GM21515 (cell line): Measurements from ENCODE around the gene RBMS1.

Experiments
- ATAC-seq: cut with Tn5 transposase; IDR thresholded peaks from one replicate; pipeline ENCODE4 v1.9.1; 2021; ENCODE audit not compliant: unreplicated experiment

Gene RBMS1

GRCh38 chr2:160365716-160366367 is 127.8 kb downstream of the RBMS1 start:
- no peak for ATAC-seq

- ATAC-seq: no peak
Measured at GRCh38 chr2:160364364-160364763, 129.2 kb downstream of the RBMS1 start.

DNA sequence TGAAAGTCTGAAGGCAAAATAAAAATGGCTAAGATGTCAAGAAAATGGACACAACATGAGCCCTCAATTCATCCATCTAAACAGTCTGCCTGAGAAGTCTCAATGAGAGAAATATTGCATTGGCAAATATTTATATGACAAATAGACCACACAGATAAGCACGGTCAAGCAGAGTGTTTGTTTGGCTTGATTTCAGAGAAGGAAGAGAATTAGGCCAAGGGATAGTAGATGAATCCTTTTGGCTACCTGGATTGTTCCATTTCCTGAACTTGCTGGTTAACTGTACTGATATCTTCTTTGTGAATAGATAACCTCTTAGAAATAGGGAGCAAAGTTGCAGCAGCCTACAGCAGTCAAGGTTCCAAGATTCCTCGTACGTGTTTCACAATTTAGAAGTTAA is 129.6 kb downstream of the RBMS1 start:
- ATAC-seq: no peak

DNA sequence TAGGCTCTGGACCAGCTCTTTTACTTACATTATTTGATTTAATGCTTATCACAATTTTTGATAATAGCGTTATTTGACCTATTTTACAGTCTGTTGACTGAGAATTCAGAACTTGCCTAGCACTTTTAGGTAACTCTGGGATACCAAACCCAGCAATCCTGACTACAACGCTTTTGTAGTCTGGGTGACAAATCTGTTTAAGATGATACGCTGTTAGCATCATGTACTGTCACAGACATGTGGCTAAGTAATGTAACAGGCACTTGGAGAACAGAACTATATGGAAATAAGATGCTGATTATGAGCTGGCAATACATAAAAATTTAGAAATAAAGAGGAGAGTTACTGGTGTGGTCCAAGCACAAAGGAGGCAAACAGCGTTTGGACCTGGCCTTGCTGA is 130.6 kb downstream of the RBMS1 start:
- ATAC-seq: no peak

DNA sequence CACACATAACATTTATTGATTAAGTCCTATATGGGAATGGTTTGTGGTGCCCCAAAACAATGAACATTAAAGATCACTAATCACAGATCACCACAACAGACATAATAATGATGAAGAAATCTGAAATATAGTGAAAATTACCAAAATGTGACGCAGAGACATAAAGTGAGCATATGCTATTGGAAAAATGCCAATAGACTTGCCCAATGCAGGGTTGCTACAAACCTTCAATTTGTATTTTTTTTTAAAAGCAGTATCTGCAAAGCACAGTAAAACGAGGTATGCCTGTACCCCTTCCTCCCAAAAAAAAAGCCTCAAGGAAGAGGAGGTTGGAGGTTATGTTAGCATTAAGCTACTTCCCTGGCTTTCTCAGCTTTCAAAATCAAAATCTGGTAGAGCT is 131.1 kb downstream of the RBMS1 start:
- no peak for ATAC-seq

GRCh38 chr2:160362018-160362417 is 131.6 kb downstream of the RBMS1 start:
- no peak for ATAC-seq

- ATAC-seq: no peak
Measured at GRCh38 chr2:160360089-160360757, 133.4 kb downstream of the RBMS1 start.

GRCh38 chr2:160358046-160358445 is 135.6 kb downstream of the RBMS1 start:
- ATAC-seq: no peak

DNA sequence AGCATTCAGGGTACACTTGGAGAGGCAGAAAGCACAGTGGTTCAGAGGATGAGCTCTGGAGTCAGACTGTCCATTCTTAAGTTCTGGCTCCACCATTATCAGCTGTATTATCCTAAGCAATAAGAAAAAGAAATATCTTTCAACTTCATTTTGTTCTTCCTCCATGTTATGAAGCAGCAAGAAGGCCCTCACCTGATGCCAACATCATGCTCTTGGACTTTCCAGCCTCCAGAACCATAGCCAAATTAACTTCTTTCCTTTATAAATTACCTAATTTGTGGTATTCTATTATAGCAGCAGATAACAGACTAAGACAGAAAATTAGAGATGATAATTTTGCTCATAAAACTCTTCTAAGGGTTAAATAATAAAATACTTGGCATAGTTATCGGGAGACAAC is 137.1 kb downstream of the RBMS1 start:
- ATAC-seq: no peak

- ATAC-seq: no peak
Measured at GRCh38 chr2:160355080-160355479, 138.5 kb downstream of the RBMS1 start.

GRCh38 chr2:160354677-160355076 is 138.9 kb downstream of the RBMS1 start:
- no peak for ATAC-seq

DNA sequence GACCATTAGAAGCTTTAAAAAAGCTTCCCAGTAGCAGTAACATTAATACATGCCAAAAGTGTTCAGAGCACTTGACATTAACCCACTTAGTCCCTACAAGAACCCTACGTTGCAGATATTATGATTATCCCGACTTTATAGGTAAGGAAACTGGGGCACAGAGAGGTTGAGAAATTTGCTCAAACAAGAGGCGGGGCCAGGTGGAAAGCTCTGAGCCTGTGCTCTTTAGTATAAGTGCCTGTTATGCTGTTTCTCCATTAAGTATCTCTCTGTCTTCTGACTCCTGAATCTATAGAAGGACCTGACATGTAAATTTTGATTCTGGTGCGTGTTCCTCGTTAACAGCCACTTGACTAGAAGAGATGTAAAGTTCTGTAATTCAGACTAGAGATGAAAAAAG is 139.8 kb downstream of the RBMS1 start:
- no peak for ATAC-seq

GRCh38 chr2:160353166-160353565 is 140.4 kb downstream of the RBMS1 start:
- no peak for ATAC-seq

DNA sequence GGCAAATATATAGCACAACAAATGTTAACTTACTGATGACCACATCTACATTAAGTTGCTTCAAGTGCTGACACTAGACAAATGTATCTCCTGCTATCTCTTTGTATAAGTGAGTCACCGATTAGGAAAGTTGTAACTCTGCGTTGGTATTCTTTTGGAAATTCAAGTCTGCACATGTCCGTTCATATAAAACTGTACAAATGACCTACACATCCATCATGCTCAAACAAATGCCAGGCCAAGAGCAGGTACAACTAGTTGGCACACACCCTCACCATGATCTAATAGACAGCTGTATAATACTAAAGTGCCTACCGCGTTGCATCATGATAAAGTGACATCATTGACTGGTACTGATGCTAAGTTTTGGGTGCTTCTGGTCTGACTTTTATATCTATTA is 141.1 kb downstream of the RBMS1 start:
- ATAC-seq: no peak

- no peak for ATAC-seq
Measured at GRCh38 chr2:160351956-160352355, 141.7 kb downstream of the RBMS1 start.

GRCh38 chr2:160349306-160349705 is 144.3 kb downstream of the RBMS1 start:
- no peak for ATAC-seq

- no peak for ATAC-seq
Measured at GRCh38 chr2:160347269-160347863, 146.2 kb downstream of the RBMS1 start.

DNA sequence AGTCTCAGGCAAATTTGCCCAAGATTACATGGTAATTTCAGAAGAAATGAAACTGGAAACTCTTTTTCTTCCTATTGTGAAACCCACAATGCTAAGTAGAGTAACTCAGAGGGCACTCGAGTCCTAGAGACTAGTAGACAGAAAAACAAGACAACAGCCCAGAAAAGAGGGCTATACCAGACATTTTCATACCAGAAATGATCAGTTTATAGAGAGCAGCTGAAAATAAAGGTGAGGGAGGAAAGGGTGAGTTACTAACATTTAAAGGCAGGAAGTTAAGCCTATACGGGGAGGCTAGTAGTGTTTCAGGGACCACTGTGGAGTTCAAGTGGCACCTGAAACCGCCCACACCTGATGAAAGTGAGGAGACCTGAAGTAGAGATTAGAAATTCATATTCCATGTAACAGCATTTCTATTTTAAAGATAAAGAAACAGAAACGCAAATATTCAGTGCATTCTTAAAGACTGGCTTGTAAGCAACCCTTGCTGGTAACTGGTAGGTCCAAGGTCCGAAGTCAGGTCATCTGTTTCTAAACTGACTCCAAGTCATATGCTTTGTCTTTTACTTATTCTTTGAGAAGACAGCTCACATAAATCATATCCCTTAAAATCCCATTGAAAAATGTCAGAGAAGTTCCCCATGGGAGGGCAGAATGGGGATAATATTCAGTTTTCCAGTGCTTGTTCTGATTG is 148.4 kb downstream of the RBMS1 start:
- ATAC-seq: no peak

- ATAC-seq: no peak
Measured at GRCh38 chr2:160343404-160343803, 150.2 kb downstream of the RBMS1 start.

GRCh38 chr2:160339726-160340125 is 153.9 kb downstream of the RBMS1 start:
- ATAC-seq: no peak

- no peak for ATAC-seq
Measured at GRCh38 chr2:160338901-160339685, 154.5 kb downstream of the RBMS1 start.
